HepG2 (cell line): ENCODE data around the gene SCGB2A2. TPM values are rescaled to one million over a fixed set of nuclear protein-coding genes. Genes with fewer than 3 reads are reported as not detected.

Experiments used
- ATAC-seq: fragments of 200-7000 bp; cut with Tn5 transposase; 3 replicates; pipeline ENCODE4 v1.9.1; 2020; ENCODE audit warnings: mild to moderate bottlenecking, moderate library complexity
- BruUV-seq: library from RNA; stranded (reverse); fragments of 400-500 nt; replicated peaks from 2 replicates; lab custom pipeline; 2021; lab: Mats Ljungman, UMichigan
- CTCF ChIA-PET: fragments of 300-600 bp; formaldehyde crosslinking; extraction: SDS; loops from one replicate; lab custom pipeline; 2021; ENCODE audit warnings: low total read pairs, inconsistent platforms, low intra/inter-chr PET ratio; lab: Yijun Ruan, JAX
- POLR2A ChIA-PET: fragments of 350-600 bp; sonication (Branson Sonifier 250); formaldehyde crosslinking; loops from one replicate; lab custom pipeline; 2020; ENCODE audit warnings: antibody characterized with exemption, inconsistent platforms; lab: Yijun Ruan, JAX
- DNase-seq: peaks from one replicate; pipeline ENCODE4 v3.0.0-alpha.2; 2015; ENCODE audit warnings: low spot score
- FAIRE-seq: peaks from 3 replicates; lab custom pipeline; 2011; peaks lifted over from hg19 to GRCh38; lab: Jason Lieb, UNC
- H2AFZ ChIP-seq: one replicate; pipeline ENCODE4 v1.6.1; 2011; ENCODE audit warnings: low read length, inconsistent platforms
- H3K27ac ChIP-seq: fragments of 300-600 bp; 3 replicates; pipeline ENCODE4 v1.8.0; 2011; ENCODE audit warnings: mixed run types, mild to moderate bottlenecking, mixed read lengths, low read length, inconsistent platforms; ENCODE audit not compliant: insufficient read depth; ENCODE audit errors: extremely low read length
- H3K27me3 ChIP-seq, 2 experiments: fragments of 200-600 bp in 1 of 2; 2 replicates in 1 of 2; 3 replicates in 1 of 2; pipeline versions ENCODE4 v1.6.0 to v1.8.0; 2011; ENCODE audit warnings: low read length in 2 of 2, mild to moderate bottlenecking in 2 of 2, moderate library complexity in 2 of 2, inconsistent platforms in 1 of 2; ENCODE audit not compliant: insufficient read depth in 2 of 2, control insufficient read depth in 1 of 2
- H3K36me3 ChIP-seq, 2 experiments: fragments of 200-600 bp in 1 of 2; replicated peaks in 1 of 2; 2 replicates in 1 of 2; 3 replicates in 1 of 2; pipeline versions ENCODE4 v1.5.1 to v1.8.0; 2011; ENCODE audit warnings: low read length in 2 of 2, inconsistent platforms in 1 of 2; ENCODE audit not compliant: insufficient read depth in 2 of 2, control insufficient read depth in 1 of 2
- H3K4me1 ChIP-seq: 2 replicates; pipeline ENCODE4 v1.5.1; 2012; ENCODE audit warnings: low read length, inconsistent platforms; ENCODE audit not compliant: insufficient read depth
- H3K4me2 ChIP-seq: 2 replicates; pipeline ENCODE4 v1.6.0; 2011; ENCODE audit warnings: low read depth, low read length, inconsistent platforms
- H3K4me3 ChIP-seq, 3 experiments: fragments of 200-600 bp in 1 of 3; sonication (generic), shearing (Covaris generic) in 1 of 3; replicated peaks in 1 of 3; 2 replicates each; pipeline ENCODE4 v1.5.1; 2011 to 2016; ENCODE audit warnings: low read length in 3 of 3, inconsistent platforms in 2 of 3, low read depth in 2 of 3, mild to moderate bottlenecking in 2 of 3, control low read depth in 1 of 3, mixed read lengths in 1 of 3; ENCODE audit not compliant: insufficient read depth in 1 of 3
- H3K79me2 ChIP-seq: one replicate; pipeline ENCODE4 v1.6.1; 2011; ENCODE audit warnings: low read length, inconsistent platforms; ENCODE audit not compliant: insufficient read depth
- H3K9ac ChIP-seq: 2 replicates; pipeline ENCODE4 v1.6.0; 2011; ENCODE audit warnings: mild to moderate bottlenecking, low read depth, low read length, inconsistent platforms; ENCODE audit not compliant: insufficient read depth
- H3K9me3 ChIP-seq: 2 replicates; pipeline ENCODE4 v1.5.1; 2012; ENCODE audit warnings: mild to moderate bottlenecking, low read length
- H4K20me1 ChIP-seq: 2 replicates; pipeline ENCODE4 v1.6.0; 2011; ENCODE audit warnings: inconsistent platforms, mild to moderate bottlenecking, low read length, moderate library complexity; ENCODE audit not compliant: insufficient read depth
- CSRNP2 ChIP-seq: sonication (generic); formaldehyde crosslinking; conservative IDR thresholded peaks from 2 replicates; pipeline ENCODE4 v1.8.0; 2022; ENCODE audit warnings: low read depth, missing genetic modification reagents
- ETS1 ChIP-seq: sonication (generic); formaldehyde crosslinking; IDR thresholded peaks from 2 replicates; pipeline ENCODE4 v1.4.0; 2020; ENCODE audit warnings: missing genetic modification reagents
- FOXA1 ChIP-seq, 2 experiments: fragments of 450-650 bp in 1 of 2; sonication (generic) in 1 of 2; formaldehyde crosslinking in 1 of 2; IDR thresholded peaks; 2 replicates each; pipeline versions ENCODE4 v1.4.0 to v1.6.1; 2016 to 2020; ENCODE audit warnings: missing genetic modification reagents in 1 of 2
- GTF3A ChIP-seq: sonication (generic); formaldehyde crosslinking; conservative IDR thresholded peaks from 2 replicates; pipeline ENCODE4 v1.4.0; 2020; ENCODE audit warnings: mild to moderate bottlenecking, missing genetic modification reagents
- NR0B2 ChIP-seq: sonication (generic); formaldehyde crosslinking; IDR thresholded peaks from 2 replicates; pipeline ENCODE4 v1.4.0; 2020; ENCODE audit warnings: mild to moderate bottlenecking, missing genetic modification reagents
- POLR2AphosphoS5 ChIP-seq: IDR thresholded peaks from 2 replicates; pipeline ENCODE4 v1.6.1; 2012; ENCODE audit warnings: low read depth, low read length
- SMAD3 ChIP-seq: sonication (generic); formaldehyde crosslinking; IDR thresholded peaks from 2 replicates; pipeline ENCODE4 v1.4.0; 2020; ENCODE audit warnings: missing genetic modification reagents
- ZFP82 ChIP-seq: sonication (generic); formaldehyde crosslinking; IDR thresholded peaks from 2 replicates; pipeline ENCODE4 v1.5.1; 2020; ENCODE audit warnings: mild to moderate bottlenecking, missing genetic modification reagents, borderline replicate concordance
- ZNF589 ChIP-seq: sonication (generic); formaldehyde crosslinking; conservative IDR thresholded peaks from 2 replicates; pipeline ENCODE4 v1.8.0; 2022; ENCODE audit warnings: mild to moderate bottlenecking, moderate library complexity, missing genetic modification reagents
- ZSCAN21 ChIP-seq: sonication (generic); formaldehyde crosslinking; IDR thresholded peaks from 2 replicates; pipeline ENCODE4 v1.8.0; 2022; ENCODE audit warnings: mild to moderate bottlenecking, missing genetic modification reagents, moderate library complexity, borderline replicate concordance
- WGBS: methylation state at CpG from one replicate; pipeline ENCODE4 v1.1.6; 2017; ENCODE audit warnings: low lambda C conversion rate; 5-methylcytosine and 5-hydroxymethylcytosine counted together
- in situ Hi-C: cut with HindIII; loops from 2 replicates; pipeline ENCODE4 v1.10.0; 2017; ENCODE audit warnings: low pct_unique_long_range_greater_than_20kb; ENCODE audit not compliant: extremely low pct_ligation_motif_present
- intact Hi-C: fragments of 100-400 bp; cut with micrococcal nuclease; formaldehyde crosslinking; loops from one replicate; pipeline ENCODE4 v1.10.0; 2022; ENCODE audit not compliant: unreplicated experiment
- polyA plus RNA-seq, 8 experiments: library from polyadenylated mRNA; depleted of rRNA in 3 of 8; stranded (reverse) in 7 of 8; unstranded in 1 of 8; fragments of >200 nt; fragmentation: Illumina TruSeq in 4 of 8; extraction: Trizol in 4 of 8; gene quantifications; 2 replicates each; pipeline versions ENCODE4 v1.2.1 to v1.2.3, GENCODE V29; 2011 to 2016; ENCODE audit warnings: low read depth in 4 of 8, missing spikeins in 1 of 8, mixed read lengths in 1 of 8; ENCODE audit not compliant: insufficient read depth in 1 of 8
- total RNA-seq, 5 experiments: library from RNA; depleted of rRNA; stranded (reverse); fragments of >200 nt; fragmentation: Illumina TruSeq; extraction: Trizol; gene quantifications; 2 replicates each; pipeline ENCODE4 v1.2.3, GENCODE V29; 2016; ENCODE audit warnings: low read depth in 1 of 5

SCGB2A2 gene
- total and polyA plus RNA-seq, 2 of the 13 experiments (the other 11 are each of a cell fraction or from before 2014, with no cell fraction given): 0.12 TPM; not detected in 1

GRCh38 chr11:62266558-62266957 lies 3.4 kb upstream of the SCGB2A2 start:
- FAIRE-seq: no peak
- intact Hi-C loops: no loop called here
- H3K36me3 ChIP-seq: no peaks in the 10 kb centered on the region
- 44% methylated on average over 4 of the region's 4 CpGs for WGBS
- H4K20me1 ChIP-seq: no peaks in the 10 kb centered on the region
- TF ChIP-seq POLR2AphosphoS5: no peak
- no peak for TF ChIP-seq ZNF589 (CRISPR knock-in tag)
- TF ChIP-seq ZSCAN21 (CRISPR knock-in tag): no peak
- TF ChIP-seq GTF3A (CRISPR knock-in tag): no peak
- TF ChIP-seq ZFP82 (CRISPR knock-in tag): no peak
- no peak for TF ChIP-seq CSRNP2
- TF ChIP-seq FOXA1 (IDR thresholded peaks at IDR 0.05): no peak
- no peak for TF ChIP-seq FOXA1 (CRISPR knock-in tag; IDR thresholded peaks at IDR 0.05)
- no peak for TF ChIP-seq NR0B2 (CRISPR knock-in tag)
- no peak for TF ChIP-seq ETS1
- TF ChIP-seq SMAD3 (CRISPR knock-in tag): no peak
- TF ChIP-seq, all 625 proteins: peak for 0
- no peak overlapping the region for H3K4me2 ChIP-seq
- ChIA-PET POLR2A (no interaction called here), CTCF (no interaction called here)
- ATAC-seq: no peak
- peaks cover 44% of the 10 kb centered on the region for H3K4me1 ChIP-seq
- in situ Hi-C loops: no loop called here
- H3K79me2 ChIP-seq: no peaks in the 10 kb centered on the region
- no peak overlapping the region for H3K27ac ChIP-seq
- BruUV-seq: no TSS peak
- peaks cover 2 to 8% of the 10 kb centered on the region in 2 experiments; a peak in 2 of 5 replicates for H3K27me3 ChIP-seq
- H3K9me3 ChIP-seq: no peaks in the 10 kb centered on the region
- no peak overlapping the region for H2AFZ ChIP-seq
- no peak overlapping the region for H3K9ac ChIP-seq
- DNase-seq: no peak
- no peak overlapping the region for H3K4me3 ChIP-seq
